CD1c-positive myeloid dendritic cell (primary cell): ENCODE measurements around the gene TMC2.
"Not testable (repeated sequence)": the region's sequence is repeated elsewhere in the genome, so short reads cannot be mapped to it uniquely, and the experiment has no call there.

Source experiments
- DNase-seq: peaks from one replicate; pipeline ENCODE4 v3.0.0-alpha.2; 2016; ENCODE audit errors: extremely low spot score

Gene TMC2, protein sequence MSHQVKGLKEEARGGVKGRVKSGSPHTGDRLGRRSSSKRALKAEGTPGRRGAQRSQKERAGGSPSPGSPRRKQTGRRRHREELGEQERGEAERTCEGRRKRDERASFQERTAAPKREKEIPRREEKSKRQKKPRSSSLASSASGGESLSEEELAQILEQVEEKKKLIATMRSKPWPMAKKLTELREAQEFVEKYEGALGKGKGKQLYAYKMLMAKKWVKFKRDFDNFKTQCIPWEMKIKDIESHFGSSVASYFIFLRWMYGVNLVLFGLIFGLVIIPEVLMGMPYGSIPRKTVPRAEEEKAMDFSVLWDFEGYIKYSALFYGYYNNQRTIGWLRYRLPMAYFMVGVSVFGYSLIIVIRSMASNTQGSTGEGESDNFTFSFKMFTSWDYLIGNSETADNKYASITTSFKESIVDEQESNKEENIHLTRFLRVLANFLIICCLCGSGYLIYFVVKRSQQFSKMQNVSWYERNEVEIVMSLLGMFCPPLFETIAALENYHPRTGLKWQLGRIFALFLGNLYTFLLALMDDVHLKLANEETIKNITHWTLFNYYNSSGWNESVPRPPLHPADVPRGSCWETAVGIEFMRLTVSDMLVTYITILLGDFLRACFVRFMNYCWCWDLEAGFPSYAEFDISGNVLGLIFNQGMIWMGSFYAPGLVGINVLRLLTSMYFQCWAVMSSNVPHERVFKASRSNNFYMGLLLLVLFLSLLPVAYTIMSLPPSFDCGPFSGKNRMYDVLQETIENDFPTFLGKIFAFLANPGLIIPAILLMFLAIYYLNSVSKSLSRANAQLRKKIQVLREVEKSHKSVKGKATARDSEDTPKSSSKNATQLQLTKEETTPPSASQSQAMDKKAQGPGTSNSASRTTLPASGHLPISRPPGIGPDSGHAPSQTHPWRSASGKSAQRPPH

GRCh38 chr20:2536560-2536986 lies at the start of gene TMC2:
Gene TMC2, plus strand, starts transcription at chr20:2536573. Its CDS starts 49 bp downstream, at chr20:2536622.
- no peak for DNase-seq

- not testable (repeated sequence) for DNase-seq
Measured at GRCh38 chr20:2502808-2503384, 33.5 kb upstream of the TMC2 start.

GRCh38 chr20:2504803-2505202 lies 31.6 kb upstream of the TMC2 start:
- DNase-seq: not testable (repeated sequence)

GRCh38 chr20:2506426-2506825 lies 29.9 kb upstream of the TMC2 start:
- DNase-seq: not testable (repeated sequence)

- DNase-seq: no peak
Measured at GRCh38 chr20:2507464-2507863, 28.9 kb upstream of the TMC2 start.

DNA sequence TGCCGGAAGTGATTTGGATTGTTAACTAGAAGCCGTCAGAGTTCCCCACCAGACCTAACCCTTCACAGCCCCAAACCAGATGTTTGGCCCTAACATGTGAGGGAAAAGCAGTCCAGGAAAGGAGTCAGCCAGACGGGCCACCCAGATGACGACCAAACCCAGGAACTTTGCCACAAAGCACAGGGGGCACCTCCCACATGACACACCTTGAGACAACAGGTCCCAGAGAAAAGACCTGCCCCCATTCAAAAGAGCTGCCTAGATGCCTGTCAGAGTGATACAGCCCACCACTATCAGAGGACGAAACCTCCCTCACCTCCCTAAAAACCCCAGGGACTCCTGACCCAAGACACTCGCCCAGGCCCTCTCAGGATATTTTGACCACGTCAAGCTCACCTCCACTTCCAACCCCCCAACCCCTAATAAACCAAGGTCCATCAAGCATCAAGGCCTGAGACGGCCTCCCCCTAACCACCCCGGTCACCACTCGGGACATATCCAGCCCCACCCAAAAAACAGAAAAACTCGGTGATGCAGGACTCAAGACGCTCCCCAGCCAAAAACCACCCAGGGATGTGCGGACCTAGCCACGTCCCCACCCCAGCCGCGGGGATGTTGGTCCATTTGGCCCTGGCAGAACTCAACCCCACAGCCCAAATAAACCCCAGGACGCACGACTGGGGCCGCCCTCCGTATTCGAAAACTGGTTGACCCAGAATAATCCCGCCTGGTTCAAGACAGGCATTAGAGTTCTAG lies 28.3 kb upstream of the TMC2 start:
- DNase-seq: no peak

DNA sequence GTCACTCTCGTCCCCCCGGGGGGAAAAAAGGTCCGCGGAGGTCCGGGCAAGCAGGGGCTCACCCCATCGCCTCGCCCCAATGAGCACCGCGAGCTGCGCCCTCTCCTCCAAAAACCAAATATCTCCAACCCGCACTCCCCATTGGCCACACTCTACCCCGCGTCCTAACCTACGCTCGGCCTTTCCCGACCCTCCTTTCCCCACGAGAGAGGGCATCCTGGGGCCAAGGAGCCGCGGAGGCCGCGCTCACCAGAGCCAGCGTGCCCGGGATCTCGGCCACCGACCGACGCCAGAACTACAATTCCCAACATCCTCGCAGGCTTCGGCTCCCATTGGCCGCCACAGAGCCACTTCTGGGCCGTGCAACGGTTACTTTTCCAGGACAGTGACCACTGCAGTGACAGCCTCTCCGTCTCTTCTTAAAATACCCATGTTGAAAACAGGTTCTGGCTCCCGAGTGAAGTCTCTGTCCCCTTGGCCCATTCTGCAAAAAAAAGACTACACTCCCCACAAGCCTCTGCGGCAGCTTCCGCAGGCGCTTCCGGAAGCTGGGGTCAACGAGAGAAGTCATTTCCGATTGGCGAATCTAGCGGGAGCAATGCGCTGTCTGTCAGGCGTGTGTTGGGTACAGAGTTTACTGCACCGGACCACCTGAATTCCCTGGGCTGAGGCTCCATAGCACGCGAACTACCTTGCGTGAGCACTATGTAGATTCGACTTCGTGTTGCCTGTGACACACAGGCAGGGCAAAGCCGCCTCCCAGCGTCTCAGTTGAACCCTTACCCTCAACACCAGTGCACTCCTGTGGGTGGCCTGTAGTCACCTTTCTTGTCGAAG lies 27.5 kb upstream of the TMC2 start, which contains the start of gene ZNF343:
Gene ZNF343, minus strand, starts transcription at position 285 of the 837 bp plus-strand sequence. CDS start 15,020 bp downstream, outside the sequence.
- DNase-seq: peak; percentile 89

DNA sequence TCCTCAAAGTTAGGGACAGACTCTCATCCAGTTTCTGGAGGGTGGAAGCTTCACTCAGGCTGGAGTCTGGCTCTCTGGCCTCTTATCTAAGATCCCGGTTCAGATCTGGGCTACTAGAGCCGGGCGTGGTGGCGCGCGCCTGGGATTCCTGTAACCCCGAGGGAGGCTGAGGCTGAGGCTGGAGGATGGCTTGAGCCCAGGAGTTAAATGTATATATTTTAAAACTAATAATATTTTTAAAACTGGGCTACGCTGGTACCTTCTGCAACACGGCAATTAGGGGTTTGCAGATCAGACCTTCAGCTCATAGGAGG lies 26.9 kb upstream of the TMC2 start:
- no peak for DNase-seq

DNA sequence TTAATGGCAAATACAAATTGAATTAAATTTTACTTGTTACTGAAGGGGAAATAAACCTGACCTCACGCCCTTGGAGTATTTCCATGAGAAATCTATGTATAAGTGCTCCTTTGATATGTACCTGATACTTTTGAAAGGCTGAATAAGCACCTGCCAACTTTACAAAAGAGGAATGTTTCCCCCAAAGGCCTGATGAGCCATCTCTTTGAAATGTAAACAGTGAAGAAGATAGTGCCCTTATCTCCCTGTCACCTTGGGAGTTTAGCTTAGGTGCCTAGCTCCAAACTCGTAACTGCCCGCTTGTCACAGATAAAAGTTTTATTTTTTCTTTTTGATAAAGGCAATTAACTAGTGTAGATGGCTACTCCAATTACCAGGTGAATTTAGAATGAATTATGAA lies 26.6 kb upstream of the TMC2 start:
- no peak for DNase-seq

DNA sequence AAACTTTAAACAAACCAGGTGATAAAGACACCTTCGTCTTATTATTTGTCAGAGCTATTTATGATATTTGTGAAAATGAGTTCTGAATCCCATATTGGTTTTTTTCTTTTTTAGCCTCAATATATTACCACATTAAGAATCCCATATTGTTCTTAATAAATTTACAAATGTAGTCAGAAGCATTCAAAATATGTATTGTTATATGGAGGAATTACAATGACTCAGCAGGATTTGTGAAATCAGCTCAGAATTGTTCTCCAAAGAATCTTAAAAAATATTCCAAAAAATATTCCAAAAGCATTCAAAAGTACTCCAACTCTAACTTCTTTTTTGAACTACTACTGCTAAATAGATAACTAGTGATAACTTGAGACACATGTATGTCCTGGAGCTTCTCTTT lies 21.2 kb upstream of the TMC2 start:
- DNase-seq: no peak

DNA sequence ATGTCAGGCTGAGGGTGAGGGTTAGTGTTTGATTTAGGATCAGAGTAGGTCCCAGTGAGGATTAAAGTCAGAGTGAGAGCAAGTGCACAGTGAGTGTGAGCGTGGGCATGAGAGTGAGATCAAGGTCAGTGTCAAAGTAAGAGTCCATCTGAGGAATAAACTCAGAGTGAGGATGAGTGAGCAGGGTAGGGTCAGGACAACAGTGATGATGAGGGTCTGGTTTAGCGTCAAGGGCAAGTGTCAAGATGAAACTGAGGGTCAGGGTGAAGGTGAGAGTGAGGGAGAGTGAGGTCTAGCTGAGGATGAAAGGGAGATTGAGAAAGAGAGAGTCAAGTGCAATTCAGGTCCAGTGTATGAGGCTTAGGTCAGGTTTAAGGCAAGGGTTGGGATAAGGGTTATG lies 20.0 kb upstream of the TMC2 start:
- no peak for DNase-seq

DNA sequence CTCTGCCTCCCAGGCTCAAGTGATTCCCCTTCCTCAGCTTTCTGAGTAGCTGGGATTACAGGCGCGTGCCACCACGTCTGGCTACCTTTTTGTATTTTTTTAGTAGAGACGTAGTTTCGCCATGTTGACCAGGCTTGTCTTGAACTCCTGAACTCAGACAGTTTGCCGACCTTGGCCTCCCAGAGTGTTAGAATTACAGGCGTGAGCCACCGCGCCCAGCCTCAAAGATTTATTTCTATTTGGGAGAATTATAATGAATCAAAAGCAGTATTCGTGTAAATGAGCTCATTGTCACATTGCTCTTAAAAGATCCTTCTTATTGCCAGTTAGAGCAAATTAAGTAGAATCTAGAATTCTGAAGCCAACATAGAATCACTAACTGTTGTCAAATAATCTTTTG lies 18.3 kb upstream of the TMC2 start:
- DNase-seq: no peak

GRCh38 chr20:2518558-2518957 lies 17.8 kb upstream of the TMC2 start:
- DNase-seq: no peak

DNA sequence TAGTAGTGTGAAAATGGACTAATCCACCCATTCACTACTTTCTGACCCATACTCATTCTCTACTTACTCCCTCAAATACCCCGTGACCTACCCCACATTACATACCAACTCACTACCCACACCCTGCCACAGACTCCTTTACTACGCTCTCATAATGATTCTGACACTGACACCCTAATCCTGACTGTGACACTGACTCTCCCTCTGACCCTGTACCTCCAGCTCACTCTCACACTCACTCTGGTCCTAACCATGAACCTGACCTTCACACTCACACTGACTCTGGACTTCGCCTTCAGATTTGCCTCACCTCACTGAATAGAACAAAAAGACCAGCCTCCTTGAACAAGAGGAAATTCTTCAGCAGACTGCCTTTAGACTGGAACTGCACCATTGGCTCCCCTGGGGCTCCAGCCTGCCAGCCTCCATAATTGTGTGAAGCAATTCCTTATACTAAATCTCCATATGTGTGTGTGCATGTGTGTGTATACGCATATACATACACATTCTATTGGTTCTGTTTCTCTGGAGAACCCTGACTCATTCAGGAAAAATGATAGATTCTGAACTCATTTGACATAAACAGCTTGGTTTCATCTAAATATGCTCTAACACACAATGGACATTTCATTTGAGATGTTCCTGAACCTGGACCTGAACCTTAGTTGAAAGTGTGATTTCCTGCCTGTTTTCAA lies 17.1 kb upstream of the TMC2 start:
- no peak for DNase-seq

- no peak for DNase-seq
Measured at GRCh38 chr20:2520617-2521016, 15.8 kb upstream of the TMC2 start.

DNA sequence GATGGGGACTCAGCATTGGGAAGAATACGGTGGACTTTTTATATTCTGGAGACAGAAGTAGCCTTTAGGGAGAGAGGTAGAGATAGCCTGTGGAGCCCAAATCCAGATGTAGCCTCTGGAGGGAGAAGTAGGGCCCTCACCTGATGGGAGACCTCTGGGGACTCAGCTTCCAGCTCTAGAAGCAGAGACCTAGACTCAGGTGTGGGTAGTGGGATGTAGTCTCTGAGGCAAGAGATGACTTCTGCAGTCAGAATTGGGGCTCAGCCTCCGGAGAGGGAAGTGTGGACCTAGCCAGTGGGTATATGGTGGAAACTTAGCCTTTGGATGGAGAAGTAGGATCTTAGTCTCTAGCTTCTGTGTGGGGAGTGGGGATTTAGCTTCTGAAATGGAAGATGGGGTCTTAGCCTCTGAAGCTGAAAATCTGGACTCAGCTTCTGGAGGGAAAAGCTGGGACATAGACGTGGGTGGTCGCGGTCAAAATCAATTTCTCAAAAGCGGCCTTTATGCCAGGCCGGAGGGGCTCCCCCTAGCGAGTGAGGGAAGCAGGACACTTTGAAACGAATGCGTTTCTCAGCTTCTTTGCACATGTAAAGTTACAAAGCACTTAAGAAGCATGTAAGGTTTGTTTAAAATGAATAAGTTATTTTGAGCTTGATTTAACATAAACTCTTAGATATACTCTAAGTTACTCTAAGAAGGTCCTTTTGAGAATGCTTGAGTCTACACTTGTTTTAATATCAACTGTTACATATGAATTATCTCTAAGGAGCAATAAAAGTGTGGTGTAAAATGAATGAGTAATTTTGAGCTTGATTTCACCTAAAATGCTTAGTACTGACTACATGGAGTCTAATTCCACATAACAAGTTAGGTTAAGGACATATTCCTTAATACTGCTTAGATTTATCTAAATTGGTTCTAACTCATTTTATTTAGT lies 14.7 kb upstream of the TMC2 start:
- DNase-seq: peak; percentile 60

GRCh38 chr20:2522826-2523429 lies 13.4 kb upstream of the TMC2 start:
- not testable (repeated sequence) for DNase-seq

- peak; percentile 94 for DNase-seq
Measured at GRCh38 chr20:2523919-2524708, 12.3 kb upstream of the TMC2 start.
